NAMALWA (cell line): ENCODE measurements around the gene TIMM22.
"Not testable (repeated sequence)": the region's sequence is repeated elsewhere in the genome, so short reads cannot be mapped to it uniquely, and the experiment has no call there.

Experiments
- DNase-seq: peaks from one replicate; pipeline ENCODE4 v3.0.0-alpha.2; 2015; ENCODE audit warnings: low spot score

Gene TIMM22

DNA sequence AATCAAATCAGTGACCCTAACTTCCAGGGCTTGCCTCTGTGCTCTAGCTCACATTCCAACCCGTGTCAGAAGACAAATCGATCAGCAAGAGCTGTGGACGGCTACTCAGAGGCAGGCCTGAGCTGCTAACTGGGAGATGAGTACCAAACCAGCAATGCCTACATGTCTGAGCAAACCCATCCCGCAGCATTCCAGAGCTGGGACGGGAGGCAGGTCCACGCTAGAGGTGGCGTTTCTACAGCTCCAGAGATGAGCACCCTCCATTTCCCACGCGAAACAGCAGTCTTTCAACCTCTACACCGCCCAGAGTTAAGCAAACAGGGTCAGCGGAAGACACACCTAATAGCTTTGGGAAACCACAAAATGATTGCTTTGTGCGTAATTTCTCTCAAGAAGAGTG is 23.9 kb upstream of the TIMM22 start:
- DNase-seq = no peak

DNA sequence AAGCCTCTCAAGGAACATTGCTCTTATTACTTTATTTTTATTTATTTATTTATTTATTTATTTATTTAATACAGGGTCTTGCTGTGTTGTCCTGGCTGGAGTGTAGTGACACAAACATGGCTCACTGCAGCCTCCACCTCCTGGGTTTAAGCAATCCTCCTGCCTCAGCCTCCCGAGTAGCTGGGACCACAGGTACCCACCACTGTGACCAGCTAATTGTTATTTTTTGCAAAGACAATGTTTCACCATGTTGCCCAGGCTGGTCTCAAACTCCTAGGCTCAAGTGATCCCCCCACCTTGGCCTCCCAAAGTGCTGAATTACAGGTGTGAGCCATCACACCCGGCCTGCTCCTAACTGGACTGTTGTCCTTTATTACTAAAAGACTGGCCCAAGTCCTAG is 22.2 kb upstream of the TIMM22 start:
- not testable (repeated sequence) for DNase-seq

DNA sequence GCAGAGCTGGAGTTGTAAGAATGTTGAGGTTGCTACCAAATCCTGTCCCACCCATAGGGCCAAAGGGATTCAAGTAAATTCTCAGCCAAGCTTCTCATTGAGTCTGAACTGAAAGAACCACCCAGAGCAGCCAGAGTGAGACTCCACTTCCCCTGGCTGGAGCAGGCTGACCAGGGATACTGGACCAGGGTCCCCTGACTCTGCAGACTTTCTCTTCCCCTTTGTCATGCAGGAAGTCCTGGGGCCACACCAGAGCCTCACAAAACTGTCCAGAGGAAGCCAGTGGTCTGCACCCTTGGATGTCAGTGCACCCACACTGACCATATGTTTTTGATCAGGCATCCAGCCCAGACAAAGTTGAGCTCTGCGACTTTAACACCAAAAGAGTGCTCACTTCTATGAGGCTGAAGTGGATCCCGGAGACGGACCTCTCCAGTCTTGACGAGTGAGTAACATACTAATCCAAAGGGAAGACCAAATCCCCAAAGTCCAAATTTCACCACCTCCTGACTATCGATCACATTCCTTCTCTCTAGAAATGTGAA is 21.5 kb upstream of the TIMM22 start:
- DNase-seq = no peak

DNA sequence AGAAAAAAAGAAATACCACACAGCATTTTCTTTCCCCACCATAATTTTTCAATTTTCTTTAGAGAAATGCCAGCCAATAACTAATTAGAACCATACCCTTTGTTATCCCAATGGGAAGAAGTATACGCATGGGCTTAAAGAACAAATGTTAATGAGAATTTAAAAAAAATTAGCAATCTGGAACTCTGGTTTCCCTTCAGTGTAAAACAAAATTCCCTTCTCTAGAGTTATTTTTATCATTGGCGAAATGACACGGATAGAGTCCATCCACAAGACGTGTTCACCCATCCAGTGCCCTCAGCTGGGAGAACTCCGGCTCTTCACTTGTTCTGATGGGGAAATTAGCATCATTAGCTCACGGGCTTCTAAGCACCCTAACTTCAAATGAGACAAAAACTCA is 20.6 kb upstream of the TIMM22 start:
- DNase-seq = no peak

DNA sequence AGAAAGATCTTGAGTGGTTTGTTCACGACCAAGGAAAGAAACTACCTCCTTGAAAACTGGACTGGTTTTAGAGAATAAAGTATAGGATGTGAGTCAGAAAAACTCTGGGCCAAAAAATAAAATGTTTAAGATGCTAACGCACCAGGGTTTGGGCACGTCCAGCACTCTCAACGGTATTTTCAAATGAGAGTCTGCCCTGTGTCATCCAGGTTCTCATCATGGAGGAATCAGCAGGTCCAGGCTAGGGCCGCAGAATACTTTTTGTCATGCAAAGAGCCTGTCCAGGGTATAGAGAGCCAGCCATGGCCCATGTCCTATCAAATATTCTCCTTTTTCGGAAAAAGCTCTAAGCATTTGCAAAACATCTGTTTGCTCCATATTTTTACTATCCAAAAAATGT is 19.8 kb upstream of the TIMM22 start:
- no peak for DNase-seq

DNA sequence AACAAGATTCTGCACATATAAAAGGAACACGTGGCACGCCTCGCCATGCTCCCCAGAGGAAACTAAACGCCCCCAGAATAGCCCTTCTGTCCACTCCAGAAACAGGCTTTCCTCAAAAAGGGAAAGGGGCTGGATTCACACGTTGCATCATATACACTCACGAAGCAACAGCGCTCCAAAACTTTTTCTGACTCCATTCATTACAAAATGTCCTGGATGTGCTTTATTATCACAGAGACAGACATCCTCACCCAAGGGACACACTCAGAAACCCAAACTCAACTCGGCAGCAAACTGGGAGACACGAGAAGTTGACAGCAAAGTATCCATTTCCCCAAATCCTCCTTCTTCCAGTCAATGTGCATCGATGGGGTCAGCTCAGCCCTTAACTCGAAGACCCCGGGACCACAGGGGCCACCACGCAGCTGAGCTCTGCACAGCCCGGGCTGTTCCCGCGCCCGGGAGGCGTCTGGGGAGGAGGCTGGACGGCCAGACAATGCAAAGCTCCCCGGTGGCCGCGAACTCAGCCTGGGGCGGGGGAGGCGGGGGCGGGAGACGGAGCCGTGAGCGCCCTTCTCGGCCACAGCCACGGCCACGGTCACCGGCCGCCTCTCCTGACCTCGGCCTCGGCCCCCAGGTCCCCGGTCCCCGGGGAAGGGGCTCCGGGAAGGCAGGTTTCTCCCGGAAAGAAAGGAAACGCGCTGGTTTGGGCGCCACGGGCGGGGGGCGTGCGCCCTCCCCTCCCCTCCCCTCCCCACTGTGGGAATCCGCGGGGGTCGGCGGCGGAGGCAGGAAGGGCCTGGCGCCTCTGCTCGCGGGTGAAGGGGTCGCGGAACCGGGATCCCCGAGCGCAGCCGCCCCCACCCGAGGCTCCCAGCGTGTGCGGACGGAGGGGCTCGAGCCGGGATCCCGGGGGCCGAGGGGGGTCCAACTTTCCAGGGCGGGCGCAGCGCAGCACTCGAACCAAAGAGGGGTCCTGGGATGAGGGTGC is 18.5 kb upstream of the TIMM22 start:
- DNase-seq = no peak

DNA sequence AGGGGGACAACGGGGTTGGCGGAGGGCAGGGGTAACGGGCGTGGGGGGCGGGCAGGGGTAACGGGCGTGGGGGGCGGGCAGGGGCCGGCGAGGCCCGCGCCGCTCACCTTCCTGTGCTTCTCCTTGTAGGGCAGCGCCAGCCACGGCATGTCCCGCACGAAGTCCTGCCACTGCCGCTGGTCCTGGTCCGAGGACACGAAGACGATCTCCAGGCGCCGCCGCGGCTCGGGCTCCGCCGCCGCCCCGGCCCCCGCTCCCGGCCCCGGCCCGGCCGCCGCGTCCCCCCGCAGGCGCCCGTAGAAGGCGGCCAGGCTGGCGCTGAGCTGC is 17.8 kb upstream of the TIMM22 start:
- no peak for DNase-seq

DNA sequence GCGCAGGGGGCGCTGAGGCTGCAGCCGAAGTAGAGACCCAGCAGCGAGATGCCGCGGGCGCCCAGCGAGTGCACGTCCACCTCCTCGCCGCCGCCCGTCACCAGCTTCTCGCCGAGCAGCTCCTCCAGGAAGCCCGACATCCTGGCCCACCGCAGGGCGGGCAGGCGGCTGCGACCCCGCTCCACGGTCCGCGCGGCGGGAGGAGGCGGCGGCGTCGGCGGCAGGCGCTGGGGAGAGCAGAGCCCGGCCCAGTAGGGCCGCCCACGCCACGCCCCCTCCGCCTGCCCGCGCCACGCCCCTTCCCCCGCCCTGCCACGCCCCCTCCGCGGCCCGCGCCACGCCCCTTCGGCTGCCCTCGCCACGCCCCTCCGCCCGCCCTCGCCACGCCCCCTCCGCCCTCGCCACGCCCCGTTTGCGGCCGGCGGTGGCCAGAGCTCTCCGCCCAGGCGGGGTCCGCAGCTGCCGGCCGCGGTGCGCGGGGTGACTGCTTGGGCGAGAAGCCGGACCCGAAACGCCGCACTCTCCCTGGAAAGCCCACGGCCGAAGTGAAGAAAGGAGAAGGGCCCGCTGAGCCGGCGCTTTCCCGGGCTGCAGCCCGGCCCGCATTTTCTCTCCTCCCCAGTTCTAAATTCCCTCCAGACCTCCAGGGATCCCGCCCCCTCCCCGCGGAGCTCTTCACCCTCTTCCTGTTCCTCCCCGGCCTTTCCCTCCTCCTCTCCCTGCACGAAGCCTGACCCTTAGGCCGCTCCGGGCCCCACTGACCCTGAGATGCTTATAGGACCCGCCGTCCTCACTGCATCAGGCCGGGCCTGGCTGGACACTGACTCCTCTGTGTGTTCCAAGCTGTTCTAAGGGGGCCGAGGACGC is 17.2 kb upstream of the TIMM22 start, which contains the start of gene NXN:
TSS of gene NXN (minus strand) at position 238 of the 867 bp plus-strand sequence.
- peak; percentile 49 for DNase-seq

DNA sequence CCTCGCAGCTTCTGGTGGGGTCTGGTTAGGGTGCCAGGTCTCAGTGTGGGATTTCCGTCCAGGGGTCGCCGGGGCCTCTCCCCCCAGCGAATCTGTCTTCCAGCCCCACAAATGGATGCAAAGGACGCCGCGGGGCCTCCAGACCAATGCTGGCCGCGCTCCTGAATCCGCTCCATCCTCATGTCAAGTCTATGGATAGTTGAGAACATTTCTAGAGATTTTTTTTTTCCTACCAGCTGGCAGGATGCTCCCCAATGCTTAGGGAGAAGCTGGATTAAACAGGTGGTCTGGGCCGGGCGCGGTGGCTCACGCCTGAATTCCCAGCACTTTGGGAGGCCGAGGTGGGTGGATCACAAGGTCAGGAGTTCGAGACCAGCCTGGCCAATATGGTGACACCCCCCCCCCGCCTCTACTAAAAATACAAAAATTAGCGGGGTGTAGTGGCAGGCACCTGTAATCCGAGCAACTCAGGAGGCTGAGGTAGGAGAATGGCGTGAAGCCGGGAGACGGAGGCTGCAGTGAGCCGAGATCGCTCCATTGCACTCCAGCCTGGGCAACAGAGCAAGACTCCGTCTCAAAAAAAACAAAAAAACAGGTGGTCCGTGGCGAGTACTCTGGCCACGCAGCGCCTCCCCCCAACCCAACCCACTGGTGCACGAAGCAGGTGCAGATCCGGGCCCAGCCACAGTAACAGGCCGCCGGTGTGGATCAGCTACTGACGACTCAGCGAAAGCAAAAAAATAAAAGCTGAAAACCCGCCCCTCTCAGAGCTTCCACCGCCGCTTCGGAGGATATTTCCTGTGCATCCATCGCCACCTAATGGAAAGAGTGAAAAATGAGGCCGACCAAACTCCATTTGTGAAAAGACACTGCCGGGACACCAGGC is 16.3 kb upstream of the TIMM22 start:
- DNase-seq = peak; percentile 92

DNA sequence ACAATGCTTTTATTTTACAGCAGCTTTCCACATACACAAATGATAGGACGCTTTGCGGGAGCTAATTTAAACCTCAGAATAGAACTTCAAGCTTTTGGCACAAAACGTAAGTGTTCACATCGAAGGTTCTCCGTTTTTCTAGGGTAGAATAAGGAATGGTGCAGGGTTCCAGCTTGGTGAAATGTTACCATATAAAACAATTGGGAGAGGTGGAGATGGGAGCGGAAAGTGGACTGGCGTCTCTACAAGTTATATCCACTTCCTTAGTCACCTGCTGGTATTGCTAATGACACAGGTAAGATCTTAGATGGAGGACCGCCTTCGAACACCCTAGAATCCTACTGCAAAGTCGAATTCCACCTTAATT is 15.7 kb upstream of the TIMM22 start:
- no peak for DNase-seq

DNA sequence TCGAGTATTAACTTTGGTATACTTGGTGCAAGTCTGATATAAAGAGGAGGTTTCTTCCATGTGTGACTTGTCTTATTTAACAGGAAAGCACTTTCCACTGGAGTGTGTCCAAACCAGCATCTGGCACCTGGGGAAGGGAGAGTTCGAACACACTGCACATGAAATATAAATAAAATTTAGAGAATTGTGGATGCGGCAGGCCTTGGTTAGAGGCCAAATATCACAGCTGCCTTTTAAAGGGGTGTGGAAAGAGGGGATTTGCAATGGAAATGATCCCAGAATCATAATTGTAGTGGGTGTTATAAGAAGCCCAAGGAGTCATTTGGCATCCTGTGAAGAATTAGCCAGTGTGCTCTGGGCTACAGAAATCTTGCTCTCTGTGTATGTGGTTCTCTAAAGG is 13.0 kb upstream of the TIMM22 start:
- DNase-seq = no peak

DNA sequence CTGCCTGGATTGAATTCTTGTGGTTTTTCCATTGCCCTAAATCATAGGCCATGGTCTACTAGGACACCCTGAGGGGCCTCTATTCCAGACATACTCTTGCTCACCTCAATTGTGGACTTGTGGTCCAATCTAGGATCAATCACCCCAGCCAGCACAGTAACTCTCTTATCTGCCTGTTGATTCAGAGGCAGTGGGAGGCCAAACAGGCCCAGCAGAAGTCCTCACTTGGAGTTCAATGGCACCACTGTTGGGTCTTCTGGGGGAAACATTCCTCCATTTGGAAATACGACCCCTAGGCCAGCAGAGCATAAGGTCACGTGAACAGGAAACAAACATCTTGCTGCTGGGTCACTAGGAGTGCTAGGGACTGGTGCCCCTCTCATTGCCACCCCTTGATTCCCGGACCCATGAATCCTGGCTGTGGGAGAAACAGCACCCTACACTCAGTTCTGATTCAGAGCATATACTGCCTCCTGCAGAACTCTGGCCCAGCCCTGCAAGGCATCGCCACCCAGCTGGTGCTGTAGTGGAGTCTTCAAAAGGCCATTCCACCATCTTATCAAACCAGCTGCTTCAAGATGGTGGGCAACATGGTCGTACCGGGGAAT is 10.5 kb upstream of the TIMM22 start:
- no peak for DNase-seq

DNA sequence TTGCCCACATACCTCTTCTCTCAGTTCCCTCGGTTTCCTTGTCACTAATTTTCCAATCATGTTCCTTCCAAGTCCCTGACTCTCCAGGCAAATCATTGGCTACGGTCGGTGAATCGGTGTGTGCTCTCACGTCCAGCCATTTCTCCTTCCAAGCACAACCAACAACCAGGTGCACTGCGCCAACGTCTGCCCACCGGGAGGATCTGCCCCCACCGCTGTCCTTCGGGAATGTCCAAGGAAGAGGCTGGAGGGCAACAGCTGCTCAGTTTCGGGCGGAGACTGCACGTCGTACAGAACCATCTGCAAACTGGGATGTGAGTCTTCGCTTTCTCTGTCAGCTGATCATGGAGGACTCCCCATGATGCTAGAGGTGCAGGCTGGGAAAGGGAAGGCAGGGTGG is 9.0 kb upstream of the TIMM22 start:
- DNase-seq = no peak

DNA sequence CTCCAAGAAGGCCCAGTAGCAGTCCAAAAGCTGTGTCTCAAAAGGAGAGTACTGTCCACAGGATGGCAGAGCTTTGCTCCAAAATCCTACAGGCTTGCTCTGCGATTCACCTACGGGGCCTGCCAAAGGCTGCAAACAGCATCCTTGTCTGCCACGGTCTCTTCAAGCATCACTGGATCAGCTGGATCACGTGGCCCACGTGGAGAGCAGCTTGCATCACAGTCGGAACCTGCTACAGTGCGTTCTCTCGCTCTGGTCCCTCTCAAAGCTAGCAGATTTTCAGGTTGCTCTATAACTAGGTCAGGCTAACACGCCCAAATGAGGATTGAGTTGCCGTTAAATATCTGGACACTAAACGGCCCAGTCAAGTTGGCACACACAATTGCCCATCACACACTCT is 8.4 kb upstream of the TIMM22 start:
- no peak for DNase-seq

DNA sequence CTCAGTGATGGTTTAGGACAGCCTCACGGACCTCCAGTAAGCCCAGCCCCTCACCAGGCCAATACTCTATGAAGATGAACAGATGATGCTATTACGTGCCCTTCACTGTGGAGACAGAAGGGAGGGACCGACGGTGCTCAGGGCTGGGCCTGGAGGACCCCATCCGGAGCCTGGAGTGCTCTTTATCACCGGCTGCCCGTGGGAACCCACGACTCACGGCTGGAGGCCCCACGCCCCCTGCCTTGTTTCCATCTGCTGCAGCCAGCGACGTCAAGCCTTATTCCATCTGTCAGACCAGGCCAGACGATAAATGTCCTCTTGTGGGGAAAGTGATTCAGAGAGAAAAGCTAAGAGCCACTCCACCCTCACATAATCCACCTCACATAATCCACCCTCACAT is 4.0 kb upstream of the TIMM22 start:
- DNase-seq = no peak

DNA sequence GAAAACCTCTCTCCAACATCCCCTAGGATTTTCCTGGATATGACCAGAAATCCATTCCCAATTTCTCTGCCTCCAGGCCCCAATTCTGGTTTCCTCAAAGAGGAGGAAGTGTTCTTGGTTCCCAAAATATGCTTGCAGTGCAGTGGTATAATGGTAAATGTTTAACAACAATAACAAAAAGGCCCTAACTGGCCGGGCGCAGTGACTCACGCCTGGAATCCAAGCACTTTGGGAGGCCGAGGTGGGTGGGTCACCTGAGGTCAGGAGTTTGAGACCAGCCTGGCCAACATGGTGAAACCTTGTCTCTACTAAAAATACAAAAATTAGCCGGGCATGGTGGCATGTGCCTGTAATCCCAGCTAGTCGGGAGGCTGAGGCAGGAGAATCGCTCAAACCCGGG is 1.6 kb upstream of the TIMM22 start:
- not testable (repeated sequence) for DNase-seq

DNA sequence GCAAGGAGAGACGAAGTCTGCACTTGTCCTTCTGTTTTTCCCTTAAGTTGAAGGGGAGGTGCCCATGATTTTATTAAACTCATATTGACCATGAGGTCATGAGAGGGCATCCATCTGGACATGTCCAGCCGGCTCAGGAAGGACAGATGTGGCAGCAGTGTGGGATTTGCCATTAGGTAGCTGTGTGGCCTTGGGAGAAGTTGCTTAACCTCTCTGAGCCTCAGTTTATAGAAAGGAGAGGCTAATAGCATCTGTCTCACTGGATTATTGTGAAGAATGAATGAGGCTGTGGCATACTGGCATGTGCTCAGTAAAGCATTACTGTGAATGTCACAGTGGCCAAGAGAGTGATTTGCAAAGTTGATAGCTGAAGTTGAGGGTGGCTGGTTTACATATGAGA is 1.2 kb downstream of the TIMM22 start:
- DNase-seq = no peak

DNA sequence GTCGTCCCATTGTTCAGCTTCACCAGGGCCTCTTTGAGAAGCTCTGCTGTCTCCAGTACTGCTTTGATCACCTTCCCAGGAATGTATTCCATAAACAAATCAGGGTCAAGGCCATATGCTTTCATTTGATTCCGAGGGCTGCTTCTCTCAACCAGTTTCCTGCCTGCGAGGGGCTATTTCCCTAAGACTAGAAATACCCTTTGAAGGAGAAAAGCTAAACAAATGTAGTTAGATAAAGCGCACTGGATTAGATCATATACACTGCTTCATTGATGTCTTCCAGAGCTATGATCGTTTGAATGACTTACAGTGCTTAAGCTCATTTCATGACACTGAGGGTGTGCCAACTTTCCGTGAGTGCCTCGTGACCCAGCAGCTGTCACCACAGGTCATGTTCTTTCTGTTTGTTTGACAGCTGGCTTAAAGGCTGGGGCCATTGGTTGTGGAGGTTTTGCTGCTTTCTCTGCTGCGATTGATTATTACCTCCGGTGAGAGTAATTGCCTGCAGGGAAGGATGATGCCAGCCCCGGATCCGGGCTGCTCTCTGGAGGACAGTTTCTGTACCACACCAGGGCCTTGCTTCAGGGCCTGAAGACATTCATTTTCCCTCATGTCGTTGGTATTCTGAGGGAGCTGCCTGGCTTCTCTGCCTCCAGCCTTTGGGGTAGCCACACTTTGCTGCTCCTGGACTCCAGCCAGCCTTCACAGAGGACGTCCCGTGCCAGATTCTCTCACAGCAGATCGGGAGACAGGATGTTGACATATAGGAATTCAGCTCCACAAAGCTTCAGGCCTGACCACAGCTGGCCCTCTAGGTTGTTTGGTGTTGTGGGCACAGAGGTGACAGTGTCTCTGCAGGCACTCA is 3.9 kb downstream of the TIMM22 start:
- DNase-seq = no peak

DNA sequence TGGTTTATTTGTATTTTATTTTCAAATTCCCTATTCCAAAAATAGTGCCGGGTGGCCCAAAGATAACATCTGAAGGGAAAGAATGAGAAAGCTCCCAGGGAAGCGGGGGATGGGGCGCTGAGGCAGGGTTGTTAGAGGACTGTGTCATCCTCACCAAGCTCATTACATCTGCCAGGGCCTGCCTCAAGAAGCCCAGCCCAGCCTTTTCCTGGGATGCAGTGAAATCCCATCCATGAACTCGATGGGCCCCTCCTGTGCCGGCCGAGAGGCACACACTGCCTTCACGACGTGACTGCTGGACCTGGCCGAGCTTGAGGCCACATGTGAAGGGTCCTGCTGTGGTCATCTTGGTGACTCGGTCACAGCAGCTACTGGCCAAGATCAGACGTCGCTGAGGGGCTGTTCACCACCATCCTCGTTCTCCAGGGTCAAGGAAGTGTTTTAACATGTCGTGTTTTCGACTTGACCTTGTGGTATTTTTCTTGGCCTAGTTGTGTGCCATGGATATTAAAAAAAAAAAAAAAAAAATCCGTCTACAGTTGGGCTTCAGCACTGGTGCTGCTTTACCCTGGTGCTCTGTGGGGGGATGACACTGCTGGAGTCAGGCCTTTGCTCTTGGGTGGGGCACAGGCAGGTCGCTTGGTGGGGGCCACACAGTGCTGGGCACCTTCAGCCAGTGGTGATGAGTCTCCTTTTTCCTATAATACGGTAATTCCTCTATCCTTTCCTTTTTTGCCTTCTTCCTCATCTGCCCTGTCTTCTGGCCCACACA is 4.9 kb downstream of the TIMM22 start:
- no peak for DNase-seq

DNA sequence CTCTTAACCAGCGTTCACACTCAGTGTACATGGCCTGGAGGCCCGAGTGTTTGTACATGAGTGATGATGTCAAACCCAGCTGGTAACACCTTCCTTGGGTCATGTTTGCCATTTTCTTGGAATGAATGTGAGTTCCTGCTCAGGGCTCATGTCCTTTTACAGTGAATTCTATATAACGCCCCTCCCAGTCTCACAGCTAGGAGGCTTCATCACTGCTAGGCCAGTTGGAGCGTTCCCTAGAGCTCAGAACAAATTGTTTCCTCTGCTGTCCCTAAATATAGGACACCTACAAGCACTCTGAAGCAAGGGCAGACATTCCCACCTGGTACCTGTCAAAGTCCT is 5.5 kb downstream of the TIMM22 start:
- no peak for DNase-seq
